ENCODE results near the gene EXOSC5.
"Not testable (repeated sequence)": the region's sequence is repeated elsewhere in the genome, so short reads cannot be mapped to it uniquely, and the experiment has no call there.

GRCh38 chr19:41408846-41409245, 11.7 kb upstream of the EXOSC5 start:
- TF ChIP-seq POLR2AphosphoS5 (IDR thresholded peaks at IDR 0.05; ENCODE audit: borderline replicate concordance, low read depth, low read length); EZH2 (IDR thresholded peaks at IDR 0.05); FOXP2 (optimal IDR thresholded peaks at IDR 0.05; ENCODE audit: control extremely low read depth, extremely low read length, insufficient read depth): not testable (repeated sequence)

Measured in SK-N-MC (cell line).